Endothelial cell of umbilical vein (primary cell): Measurements from ENCODE around the gene PRSS53. TPM values are rescaled to one million over a fixed set of nuclear protein-coding genes. Genes with fewer than 3 reads are reported as not detected.

Source experiments
- BruUV-seq: library from RNA; stranded (reverse); fragments of 400-500 nt; replicated peaks from 2 replicates; lab custom pipeline; 2021; lab: Mats Ljungman, UMichigan
- CTCF ChIA-PET: fragments of 300-600, 350-600 bp; sonication (Branson Sonifier 250); formaldehyde crosslinking; loops from one replicate; lab custom pipeline; 2021; ENCODE audit warnings: antibody characterized with exemption, inconsistent platforms; lab: Charles Lee
- POLR2A ChIA-PET: fragments of 300-600, 350-600 bp; sonication (Branson Sonifier 250); formaldehyde crosslinking; loops from one replicate; lab custom pipeline; 2021; ENCODE audit warnings: antibody characterized with exemption, inconsistent platforms; lab: Charles Lee
- DNase-seq: peaks from one replicate; pipeline ENCODE4 v3.0.0-alpha.2; 2011; ENCODE audit warnings: low read depth, low spot score
- FAIRE-seq: peaks from 2 replicates; lab custom pipeline; 2011; peaks lifted over from hg19 to GRCh38; lab: Jason Lieb, UNC
- H2AFZ ChIP-seq: 2 replicates; pipeline ENCODE4 v1.6.0; 2012; ENCODE audit warnings: low read depth, low read length, control low read depth, inconsistent platforms
- H3K27ac ChIP-seq: 2 replicates; pipeline ENCODE4 v1.5.1; 2011; ENCODE audit warnings: low read depth, mild to moderate bottlenecking, control low read depth, low read length, moderate library complexity; ENCODE audit not compliant: insufficient read depth
- H3K27me3 ChIP-seq, 2 experiments: 2 replicates each; pipeline versions ENCODE4 v1.6.0 to v1.6.1; 2011; ENCODE audit warnings: low read length in 2 of 2, mixed read lengths in 1 of 2; ENCODE audit not compliant: control insufficient read depth in 2 of 2, insufficient read depth in 2 of 2
- H3K36me3 ChIP-seq, 2 experiments: 2 replicates in 1 of 2; 3 replicates in 1 of 2; pipeline ENCODE4 v1.5.1; 2011; ENCODE audit warnings: low read length in 2 of 2, mild to moderate bottlenecking in 1 of 2, moderate library complexity in 1 of 2; ENCODE audit not compliant: control insufficient read depth in 2 of 2, insufficient read depth in 2 of 2; ENCODE audit errors: extremely low read depth in 1 of 2
- H3K4me1 ChIP-seq: 3 replicates; pipeline ENCODE4 v1.5.1; 2011; ENCODE audit warnings: mild to moderate bottlenecking, low read length; ENCODE audit not compliant: control insufficient read depth, insufficient read depth; ENCODE audit errors: extremely low read depth
- H3K4me2 ChIP-seq: 2 replicates; pipeline ENCODE4 v1.6.1; 2011; ENCODE audit warnings: low read length, control low read depth, mixed read lengths; ENCODE audit not compliant: insufficient read depth
- H3K4me3 ChIP-seq, 3 experiments: fragments of 200-600 bp in 1 of 3; sonication (generic), shearing (Covaris generic) in 1 of 3; replicated peaks in 1 of 3; 2 replicates each; pipeline ENCODE4 v1.5.1; 2011 to 2016; ENCODE audit warnings: control low read depth in 3 of 3, low read length in 3 of 3, mild to moderate bottlenecking in 2 of 3, inconsistent platforms in 1 of 3, low read depth in 1 of 3, moderate library complexity in 1 of 3; ENCODE audit not compliant: insufficient read depth in 1 of 3
- H3K79me2 ChIP-seq: 2 replicates; pipeline ENCODE4 v1.6.0; 2012; ENCODE audit warnings: low read length, inconsistent platforms; ENCODE audit not compliant: control insufficient read depth, insufficient read depth
- H3K9ac ChIP-seq: replicated peaks from 2 replicates; pipeline ENCODE3; 2011; ENCODE audit warnings: low read length, control low read depth; ENCODE audit not compliant: insufficient read depth; ENCODE audit errors: extremely low read depth
- H3K9me1 ChIP-seq: replicated peaks from 3 replicates; pipeline ENCODE4 v1.6.0; 2011; ENCODE audit warnings: mild to moderate bottlenecking, low read length; ENCODE audit not compliant: control insufficient read depth, insufficient read depth; ENCODE audit errors: extremely low read depth
- H3K9me3 ChIP-seq: replicated peaks from 2 replicates; pipeline ENCODE4 v1.5.1; 2012; ENCODE audit warnings: low read length, inconsistent platforms; ENCODE audit not compliant: control insufficient read depth, insufficient read depth
- H4K20me1 ChIP-seq: replicated peaks from 2 replicates; pipeline ENCODE3; 2011; ENCODE audit warnings: mild to moderate bottlenecking, low read length; ENCODE audit not compliant: control insufficient read depth, insufficient read depth; ENCODE audit errors: extremely low read depth
- CTCF ChIP-seq, 2 donors: IDR thresholded peaks; 1 replicate in 1 of 2; 2 replicates in 1 of 2; pipeline ENCODE4 v1.5.1; 2011; ENCODE audit warnings: low read length in 2 of 2, mild to moderate bottlenecking in 2 of 2, moderate library complexity in 2 of 2, control low read depth in 1 of 2, inconsistent platforms in 1 of 2, low read depth in 1 of 2; ENCODE audit not compliant: insufficient read depth in 1 of 2; ENCODE audit errors: extremely low read depth in 1 of 2
- EZH2 ChIP-seq: IDR thresholded peaks from 2 replicates; pipeline ENCODE4 v1.6.1; 2012; ENCODE audit warnings: borderline replicate concordance, low read depth, mild to moderate bottlenecking, moderate library complexity, low read length, inconsistent platforms; ENCODE audit not compliant: severe bottlenecking
- FOS ChIP-seq: IDR thresholded peaks from 2 replicates; pipeline ENCODE4 v1.6.1; 2011; ENCODE audit warnings: mild to moderate bottlenecking, low read length, moderate library complexity, borderline replicate concordance; ENCODE audit not compliant: insufficient read depth
- GATA2 ChIP-seq: IDR thresholded peaks from 2 replicates; pipeline ENCODE4 v1.7.0; 2011; ENCODE audit warnings: low read depth, mild to moderate bottlenecking, moderate library complexity, mixed read lengths, low read length; ENCODE audit not compliant: insufficient read length, insufficient read depth
- JUN ChIP-seq: IDR thresholded peaks from 2 replicates; pipeline ENCODE4 v1.6.1; 2011; ENCODE audit warnings: borderline replicate concordance, low read depth; ENCODE audit not compliant: insufficient read length, insufficient read depth
- MAX ChIP-seq: IDR thresholded peaks from 2 replicates; pipeline ENCODE4 v1.6.1; 2011; ENCODE audit not compliant: insufficient read depth, insufficient read length
- MYC ChIP-seq: IDR thresholded peaks from one replicate; pipeline ENCODE4 v1.6.1; 2011; ENCODE audit warnings: mild to moderate bottlenecking, low read depth, low read length
- POLR2A ChIP-seq: IDR thresholded peaks from 2 replicates; pipeline ENCODE4 v1.6.1; 2012; ENCODE audit warnings: low read depth, mild to moderate bottlenecking, control low read depth, low read length
- POLR2AphosphoS5 ChIP-seq: IDR thresholded peaks from 2 replicates; pipeline ENCODE4 v1.6.1; 2012; ENCODE audit warnings: low read depth, mild to moderate bottlenecking, control low read depth, low read length, moderate library complexity; ENCODE audit not compliant: insufficient read depth
- dilution Hi-C: fragments of 300-500 bp; cut with MboI; formaldehyde crosslinking; loops from one replicate; pipeline ENCODE4 v1.15.0; 2019; ENCODE audit warnings: low sequenced_read_pairs; ENCODE audit not compliant: extremely low pct_ligation_motif_present
- intact Hi-C: fragments of 100-400 bp; cut with micrococcal nuclease; formaldehyde crosslinking; loops from one replicate; pipeline ENCODE4 v1.10.0; 2022
- polyA plus RNA-seq, 4 experiments: library from polyadenylated mRNA; depleted of rRNA in 3 of 4; stranded (reverse) in 3 of 4; unstranded in 1 of 4; fragments of >200 nt; gene quantifications; 2 replicates each; pipeline versions ENCODE4 v1.2.1 to v1.2.3, GENCODE V29; 2011 to 2012; ENCODE audit warnings: missing spikeins in 1 of 4
- total RNA-seq: library from RNA; stranded (reverse); gene quantifications from 2 replicates; pipeline ENCODE4 v1.2.3, GENCODE V29; 2021

The PRSS53 gene
- total and polyA plus RNA-seq, 2 donors (not counting 3 experiments of a cell fraction or from before 2014, with no cell fraction given): 2.8 to 3.5 TPM

- CTCF ChIA-PET: interaction anchor here (0.6 to 2.3 kb wide), 13 partner anchors 8 to 796 kb away, joined by 3 to 22 read pairs (median 4); partner anchors contain the start of genes HSD3B7, VKORC1 and ZNF843
- peak; percentile 82 for FAIRE-seq
- BruUV-seq: no TSS peak
Observed at GRCh38 chr16:31073142-31073969, 15.4 kb downstream of the PRSS53 start.

GRCh38 chr16:31072540-31073141 lies 16.1 kb downstream of the PRSS53 start:
- Histone ChIP-seq H3K36me3 (peaks cover 0 to 9% of the 10 kb centered on the region in 2 experiments), H3K9me1 (no peaks in the 10 kb centered on the region), H3K4me2 (peak overlapping the region; percentile 93), H3K9me3 (no peaks in the 10 kb centered on the region), H4K20me1 (no peaks in the 10 kb centered on the region), H3K27ac (peak overlapping the region; percentile 86), H3K27me3 (no peaks in the 10 kb centered on the region), H3K9ac (peak overlapping the region; percentile 97), H3K79me2 (peaks cover 52% of the 10 kb centered on the region), H2AFZ (peak overlapping the region; percentile 70), H3K4me1 (peaks cover 14% of the 10 kb centered on the region), H3K4me3 (peak overlapping the region; percentile 68 to 87 (median 87))
- dilution Hi-C loops: no loop called here
- intact Hi-C loops: loop anchor here (2.0 to 10.0 kb wide), 2 partner anchors 14 to 792 kb away; no protein-coding TSS in a partner anchor
- peak; percentile 81 for FAIRE-seq
- ChIA-PET CTCF (interaction anchor here (0.7 to 2.3 kb wide), 4 partner anchors 87 to 797 kb away, joined by 3 to 22 read pairs (median 4); partner anchors contain the start of gene HSD3B7), POLR2A (interaction anchor here (1.8 kb wide), 1 partner anchor 69 kb away, joined by 5 read pairs; no protein-coding TSS in a partner anchor)
- peak; percentile 40 for DNase-seq
- BruUV-seq: TSS peak; percentile 41
- no peak for TF ChIP-seq MAX
- TF ChIP-seq POLR2AphosphoS5: no peak
- TF ChIP-seq JUN: no peak
- no peak for TF ChIP-seq MYC
- no peak for TF ChIP-seq FOS
- no peak for TF ChIP-seq POLR2A
- TF ChIP-seq GATA2: no peak
- no peak for TF ChIP-seq EZH2
- no peak for TF ChIP-seq CTCF (IDR thresholded peaks at IDR 0.05; ENCODE audit: extremely low read depth in 1 of 2, insufficient read depth in 1 of 2, low read depth in 1 of 2, low read length in 2 of 2)

More at GRCh38 chr16:31073142-31073969, 15.4 kb downstream of the PRSS53 start:
- no peaks in the 10 kb centered on the region for H3K9me1 ChIP-seq
- H3K27ac ChIP-seq: peak overlapping the region; percentile 86
- peaks cover 14% of the 10 kb centered on the region for H3K4me1 ChIP-seq
- peak overlapping the region; percentile 97 for H3K9ac ChIP-seq
- dilution Hi-C loops (no loop called here), intact Hi-C loops (loop anchor here (2.0 to 10.0 kb wide), 2 partner anchors 15 to 791 kb away; no protein-coding TSS in a partner anchor)
- H4K20me1 ChIP-seq: no peaks in the 10 kb centered on the region
- H3K9me3 ChIP-seq: no peaks in the 10 kb centered on the region
- TF ChIP-seq POLR2AphosphoS5 (peak; percentile 71), JUN (no peak)
- POLR2A ChIA-PET: interaction anchor here (0.9 to 1.8 kb wide), 4 partner anchors 11 to 107 kb away, joined by 5 to 9 read pairs (median 6); partner anchors contain the start of genes FUS and STX4
- peak overlapping the region; percentile 68 to 87 (median 87) for H3K4me3 ChIP-seq
- peak overlapping the region; percentile 93 for H3K4me2 ChIP-seq
- H3K79me2 ChIP-seq: peaks cover 51% of the 10 kb centered on the region
- H2AFZ ChIP-seq: peak overlapping the region; percentile 70
- H3K27me3 ChIP-seq: no peaks in the 10 kb centered on the region
- peak; percentile 91 for DNase-seq
- H3K36me3 ChIP-seq: peaks cover 3 to 15% of the 10 kb centered on the region in 2 experiments
